ENCODE data around the gene MOBP.

MOBP gene

DNA sequence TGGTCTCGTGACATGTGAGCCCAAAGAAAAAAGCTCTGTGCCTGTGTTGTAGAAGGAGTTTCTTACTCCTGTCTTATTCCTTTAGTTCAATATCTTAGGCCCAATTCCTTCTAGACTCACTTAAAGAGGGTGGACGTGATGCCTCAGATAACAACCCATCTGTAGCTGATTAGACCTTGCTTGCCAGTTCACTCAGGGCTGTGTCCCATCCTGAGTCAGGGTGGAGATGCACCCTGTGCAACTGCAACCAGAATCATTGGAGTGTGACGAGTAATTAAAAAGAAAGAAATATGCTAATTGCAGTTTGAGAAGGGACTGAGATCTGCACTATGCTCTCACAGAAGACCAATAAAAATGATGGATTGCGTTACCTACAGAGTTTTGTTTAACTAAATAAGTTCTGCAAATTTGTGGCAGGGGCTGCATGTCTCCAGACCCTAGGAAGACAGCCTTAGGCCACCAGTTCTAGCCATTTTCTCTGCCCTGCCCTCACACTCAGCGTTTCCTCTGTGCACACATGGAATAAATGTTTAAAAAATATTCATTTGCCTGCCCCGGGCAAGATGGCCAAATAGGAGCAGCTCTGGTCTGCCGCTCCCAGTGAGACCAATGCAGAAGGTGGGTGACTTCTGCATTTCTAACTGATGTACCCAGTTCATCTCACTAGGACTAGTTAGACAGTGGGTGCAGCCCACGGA is 83.0 kb downstream of the MOBP start:
- DNase-seq (ENCODE audit: low read depth in 2 of 2): no peak
- TF ChIP-seq, protein P1, sequence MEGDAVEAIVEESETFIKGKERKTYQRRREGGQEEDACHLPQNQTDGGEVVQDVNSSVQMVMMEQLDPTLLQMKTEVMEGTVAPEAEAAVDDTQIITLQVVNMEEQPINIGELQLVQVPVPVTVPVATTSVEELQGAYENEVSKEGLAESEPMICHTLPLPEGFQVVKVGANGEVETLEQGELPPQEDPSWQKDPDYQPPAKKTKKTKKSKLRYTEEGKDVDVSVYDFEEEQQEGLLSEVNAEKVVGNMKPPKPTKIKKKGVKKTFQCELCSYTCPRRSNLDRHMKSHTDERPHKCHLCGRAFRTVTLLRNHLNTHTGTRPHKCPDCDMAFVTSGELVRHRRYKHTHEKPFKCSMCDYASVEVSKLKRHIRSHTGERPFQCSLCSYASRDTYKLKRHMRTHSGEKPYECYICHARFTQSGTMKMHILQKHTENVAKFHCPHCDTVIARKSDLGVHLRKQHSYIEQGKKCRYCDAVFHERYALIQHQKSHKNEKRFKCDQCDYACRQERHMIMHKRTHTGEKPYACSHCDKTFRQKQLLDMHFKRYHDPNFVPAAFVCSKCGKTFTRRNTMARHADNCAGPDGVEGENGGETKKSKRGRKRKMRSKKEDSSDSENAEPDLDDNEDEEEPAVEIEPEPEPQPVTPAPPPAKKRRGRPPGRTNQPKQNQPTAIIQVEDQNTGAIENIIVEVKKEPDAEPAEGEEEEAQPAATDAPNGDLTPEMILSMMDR (IDR thresholded peaks at IDR 0.05; ENCODE audit: low read depth, low read length): no peak
- no peak overlapping the region for H3K4me3 ChIP-seq (replicated peaks in 1 of 2; ENCODE audit: low read depth in 2 of 2, low read length in 2 of 2)
